Ishikawa (cell line): ENCODE results near the gene STPG4.

Experiments used
- CEBPB ChIP-seq: IDR thresholded peaks from 2 replicates; pipeline ENCODE4 v1.6.1; 2012
- CREB1 ChIP-seq: IDR thresholded peaks from 2 replicates; pipeline ENCODE4 v1.6.1; 2012; ENCODE audit warnings: low read depth
- EGR1 ChIP-seq: IDR thresholded peaks from 2 replicates; pipeline ENCODE4 v1.6.1; 2012
- EP300 ChIP-seq: IDR thresholded peaks from 2 replicates; pipeline ENCODE4 v1.6.1; 2012; ENCODE audit warnings: borderline replicate concordance
- FOXM1 ChIP-seq: IDR thresholded peaks from 2 replicates; pipeline ENCODE4 v1.6.1; 2012; ENCODE audit warnings: low read depth, borderline replicate concordance
- MAX ChIP-seq: IDR thresholded peaks from 2 replicates; pipeline ENCODE4 v1.6.1; 2012
- NFIC ChIP-seq: IDR thresholded peaks from 2 replicates; pipeline ENCODE4 v1.6.1; 2012
- RAD21 ChIP-seq: IDR thresholded peaks from 2 replicates; pipeline ENCODE4 v1.6.1; 2012; ENCODE audit warnings: low read depth
- REST ChIP-seq: IDR thresholded peaks from 2 replicates; pipeline ENCODE4 v1.6.1; 2012; ENCODE audit warnings: low read depth, mild to moderate bottlenecking
- TAF1 ChIP-seq: IDR thresholded peaks from 2 replicates; pipeline ENCODE4 v1.6.1; 2012; ENCODE audit warnings: low read depth, mild to moderate bottlenecking
- TCF12 ChIP-seq: IDR thresholded peaks from 2 replicates; pipeline ENCODE4 v1.6.1; 2012; ENCODE audit warnings: low read depth
- TEAD4 ChIP-seq: IDR thresholded peaks from 2 replicates; pipeline ENCODE4 v1.6.1; 2012
- USF1 ChIP-seq: IDR thresholded peaks from 2 replicates; pipeline ENCODE4 v1.6.1; 2012
- YY1 ChIP-seq: IDR thresholded peaks from 2 replicates; pipeline ENCODE4 v1.6.1; 2012; ENCODE audit warnings: low read depth
- ZBTB7A ChIP-seq: IDR thresholded peaks from 2 replicates; pipeline ENCODE4 v1.6.1; 2012; ENCODE audit warnings: low read depth

The STPG4 gene

GRCh38 chr2:47097563-47097962 lies 57.5 kb downstream of the STPG4 start:
- no peak for TF ChIP-seq TCF12
- no peak for TF ChIP-seq ZBTB7A
- no peak for TF ChIP-seq RAD21

GRCh38 chr2:47096451-47096850 lies 58.7 kb downstream of the STPG4 start:
- TF ChIP-seq RAD21 (no peak), YY1 (no peak), REST (no peak), ZBTB7A (no peak)

- no peak for TF ChIP-seq RAD21
- TF ChIP-seq MAX = no peak
- no peak for TF ChIP-seq USF1
- no peak for TF ChIP-seq EGR1
- TF ChIP-seq EP300 = no peak
- no peak for TF ChIP-seq CEBPB
- TF ChIP-seq FOXM1 = no peak
- no peak for TF ChIP-seq TAF1
- no peak for TF ChIP-seq TEAD4
- TF ChIP-seq REST = no peak
- no peak for TF ChIP-seq NFIC
- no peak for TF ChIP-seq YY1
- TF ChIP-seq CREB1 = no peak
- TF ChIP-seq TCF12 = no peak
- TF ChIP-seq ZBTB7A = no peak
These were observed 59.6 kb downstream of the STPG4 start for GRCh38 chr2:47095349-47096020.

GRCh38 chr2:47094511-47095142 lies 60.5 kb downstream of the STPG4 start:
- TF ChIP-seq CREB1 (no peak), EGR1 (no peak), REST (no peak), NFIC (no peak), RAD21 (no peak), FOXM1 (no peak), USF1 (no peak)

GRCh38 chr2:47093626-47094025 lies 61.5 kb downstream of the STPG4 start:
- no peak for TF ChIP-seq YY1
- no peak for TF ChIP-seq TAF1
- no peak for TF ChIP-seq EGR1
- no peak for TF ChIP-seq ZBTB7A
- no peak for TF ChIP-seq TCF12
- TF ChIP-seq MAX = no peak
- TF ChIP-seq FOXM1 = no peak
- no peak for TF ChIP-seq REST
- no peak for TF ChIP-seq CEBPB
- no peak for TF ChIP-seq RAD21
- no peak for TF ChIP-seq EP300
- TF ChIP-seq NFIC = no peak
- no peak for TF ChIP-seq CREB1
- TF ChIP-seq TEAD4 = no peak
- TF ChIP-seq USF1 = no peak
